NCI-H510A treated with DMSO at 0.1 percent for 48 hours (cell line): Measurements from ENCODE around the gene RGPD8.
"Not testable (repeated sequence)": the region's sequence is repeated elsewhere in the genome, so short reads cannot be mapped to it uniquely, and the experiment has no call there.

Experiments used
- DNase-seq: peaks from one replicate; lab custom pipeline; 2025; lab: John Stamatoyannopoulos, UW

Gene RGPD8

GRCh38 chr2:112433480-112433879, at the start of gene RGPD8:
RGPD8 (minus strand) TSS chr2:112433645; CDS start chr2:112433453, 192 bp downstream.
- not testable (repeated sequence) for DNase-seq

- DNase-seq, result peak; percentile 45
Observed at GRCh38 chr2:112483042-112483473, 49.6 kb upstream of the RGPD8 start.

GRCh38 chr2:112482309-112483041, 49.0 kb upstream of the RGPD8 start:
- peak; percentile 36 for DNase-seq

GRCh38 chr2:112481528-112482233, 48.2 kb upstream of the RGPD8 start, which contains the start of gene TTL:
TTL (plus strand) TSS chr2:112482156; CDS start chr2:112482345, 189 bp downstream.
- DNase-seq, result peak; percentile 80

GRCh38 chr2:112481050-112481527, 47.6 kb upstream of the RGPD8 start:
- DNase-seq, result peak; percentile 79

- peak; percentile 56 for DNase-seq
Observed at GRCh38 chr2:112480530-112481049, 47.1 kb upstream of the RGPD8 start.

GRCh38 chr2:112476434-112476833, 43.0 kb upstream of the RGPD8 start:
- DNase-seq, result no peak

- no peak for DNase-seq
Observed at GRCh38 chr2:112474844-112475486, 41.5 kb upstream of the RGPD8 start.

GRCh38 chr2:112472547-112473263, 39.3 kb upstream of the RGPD8 start:
- no peak for DNase-seq

- DNase-seq, result no peak
Observed at GRCh38 chr2:112465382-112465781, 31.9 kb upstream of the RGPD8 start.

- no peak for DNase-seq
Observed at GRCh38 chr2:112463256-112463655, 29.8 kb upstream of the RGPD8 start.

- no peak for DNase-seq
Observed at GRCh38 chr2:112462178-112462577, 28.7 kb upstream of the RGPD8 start.

GRCh38 chr2:112459372-112459771, 25.9 kb upstream of the RGPD8 start:
- no peak for DNase-seq

- no peak for DNase-seq
Observed at GRCh38 chr2:112454586-112454985, 21.1 kb upstream of the RGPD8 start.

- no peak for DNase-seq
Observed at GRCh38 chr2:112451317-112451716, 17.9 kb upstream of the RGPD8 start.

GRCh38 chr2:112449854-112450253, 16.4 kb upstream of the RGPD8 start:
- no peak for DNase-seq

GRCh38 chr2:112444256-112444655, 10.8 kb upstream of the RGPD8 start:
- not testable (repeated sequence) for DNase-seq

- DNase-seq, result not testable (repeated sequence)
Observed at GRCh38 chr2:112438603-112439261, 5.3 kb upstream of the RGPD8 start.

GRCh38 chr2:112437405-112437831, 4.0 kb upstream of the RGPD8 start:
- DNase-seq, result not testable (repeated sequence)

- DNase-seq, result not testable (repeated sequence)
Observed at GRCh38 chr2:112436993-112437392, 3.5 kb upstream of the RGPD8 start.
